Fibroblast of lung (primary cell): ENCODE measurements around the gene KRTAP5-7. TPM values are rescaled to one million over a fixed set of nuclear protein-coding genes. Genes with fewer than 3 reads are reported as not detected.

ENCODE experiments used
- DNase-seq, 2 donors: peaks; one replicate each; pipeline versions ENCODE4 v3.0.0 to v3.0.0-alpha.2; 2010; ENCODE audit warnings: low read depth in 2 of 2
- H2AFZ ChIP-seq: 2 replicates; pipeline ENCODE4 v1.5.1; 2012; ENCODE audit warnings: low read length, control low read depth, inconsistent platforms
- H3K27ac ChIP-seq: 2 replicates; pipeline ENCODE4 v1.5.1; 2011; ENCODE audit warnings: low read length, control low read depth; ENCODE audit not compliant: insufficient read depth
- H3K27me3 ChIP-seq: 2 replicates; pipeline ENCODE4 v1.5.1; 2011; ENCODE audit warnings: mild to moderate bottlenecking, low read length; ENCODE audit not compliant: control insufficient read depth, insufficient read depth
- H3K36me3 ChIP-seq: 2 replicates; pipeline ENCODE4 v1.5.1; 2011; ENCODE audit warnings: low read length; ENCODE audit not compliant: control insufficient read depth, insufficient read depth
- H3K4me1 ChIP-seq: 2 replicates; pipeline ENCODE4 v1.5.1; 2011; ENCODE audit warnings: low read length; ENCODE audit not compliant: control insufficient read depth, insufficient read depth; ENCODE audit errors: extremely low read depth
- H3K4me2 ChIP-seq: 2 replicates; pipeline ENCODE4 v1.5.1; 2011; ENCODE audit warnings: low read length, control low read depth; ENCODE audit not compliant: insufficient read depth; ENCODE audit errors: extremely low read depth
- H3K4me3 ChIP-seq, 4 experiments: fragments of 200-600 bp in 1 of 4; sonication (generic) in 1 of 4; replicated peaks in 1 of 4; 2 replicates each; pipeline ENCODE4 v1.5.1; 2011 to 2016; ENCODE audit warnings: low read length in 4 of 4, low read depth in 3 of 4, mild to moderate bottlenecking in 3 of 4, control low read depth in 2 of 4, inconsistent platforms in 1 of 4, mixed read lengths in 1 of 4; ENCODE audit not compliant: insufficient read depth in 1 of 4; ENCODE audit errors: control extremely low read depth in 1 of 4
- H3K79me2 ChIP-seq: 2 replicates; pipeline ENCODE4 v1.5.1; 2012; ENCODE audit warnings: mild to moderate bottlenecking, low read length, inconsistent platforms; ENCODE audit not compliant: control insufficient read depth, insufficient read depth
- H3K9ac ChIP-seq: 2 replicates; pipeline ENCODE4 v1.5.1; 2011; ENCODE audit warnings: mild to moderate bottlenecking, low read length, control low read depth; ENCODE audit not compliant: insufficient read depth
- H3K9me3 ChIP-seq: 2 replicates; pipeline ENCODE4 v1.5.1; 2012; ENCODE audit warnings: low read depth, low read length; ENCODE audit not compliant: control insufficient read depth, insufficient read depth
- H4K20me1 ChIP-seq: 2 replicates; pipeline ENCODE4 v1.5.1; 2011; ENCODE audit warnings: low read length; ENCODE audit not compliant: control insufficient read depth, insufficient read depth; ENCODE audit errors: extremely low read depth
- CTCF ChIP-seq, 2 donors: IDR thresholded peaks in 1 of 2; conservative IDR thresholded peaks in 1 of 2; 1 replicate in 1 of 2; 2 replicates in 1 of 2; pipeline ENCODE4 v1.5.1; 2011 to 2012; ENCODE audit warnings: low read length in 2 of 2, control low read depth in 1 of 2, inconsistent platforms in 1 of 2, low read depth in 1 of 2, mild to moderate bottlenecking in 1 of 2
- EZH2 ChIP-seq: IDR thresholded peaks from 2 replicates; pipeline ENCODE4 v1.5.1; 2012; ENCODE audit warnings: low read length, control low read depth, mild to moderate bottlenecking; ENCODE audit errors: missing control alignments
- polyA plus RNA-seq, 2 donors: library from polyadenylated mRNA; depleted of rRNA in 1 of 2; stranded (reverse) in 1 of 2; unstranded in 1 of 2; fragments of >200 nt; gene quantifications; 2 replicates each; pipeline ENCODE4 v1.2.1, GENCODE V29; 2011 to 2012; ENCODE audit warnings: missing spikeins in 1 of 2
- total RNA-seq: library from RNA; depleted of rRNA; stranded (reverse); fragments of >200 nt; gene quantifications from 2 replicates; pipeline ENCODE4 v1.2.1, GENCODE V29; 2014

KRTAP5-7 gene
- total and polyA plus RNA-seq, 2 donors (not counting 1 experiment from before 2014, with no cell fraction given) = 0.17 TPM; not detected in 1

- Histone ChIP-seq H3K4me1 (no peaks in the 10 kb centered on the region), H3K9me3 (no peaks in the 10 kb centered on the region), H2AFZ (no peak overlapping the region), H3K4me3 (no peak overlapping the region), H4K20me1 (no peaks in the 10 kb centered on the region), H3K36me3 (peaks cover 40% of the 10 kb centered on the region), H3K4me2 (no peak overlapping the region), H3K27me3 (no peaks in the 10 kb centered on the region), H3K27ac (no peak overlapping the region), H3K79me2 (no peaks in the 10 kb centered on the region), H3K9ac (no peak overlapping the region)
- no peak for DNase-seq
- TF ChIP-seq CTCF (conservative IDR thresholded peaks at IDR 0.05 in 1 of 2, IDR thresholded peaks at IDR 0.05 in 1 of 2; ENCODE audit: low read depth in 1 of 2, low read length in 2 of 2) (no peak), EZH2 (no peak)
Observed at GRCh38 chr11:71481101-71481960, 45.7 kb upstream of the KRTAP5-7 start.

DNA sequence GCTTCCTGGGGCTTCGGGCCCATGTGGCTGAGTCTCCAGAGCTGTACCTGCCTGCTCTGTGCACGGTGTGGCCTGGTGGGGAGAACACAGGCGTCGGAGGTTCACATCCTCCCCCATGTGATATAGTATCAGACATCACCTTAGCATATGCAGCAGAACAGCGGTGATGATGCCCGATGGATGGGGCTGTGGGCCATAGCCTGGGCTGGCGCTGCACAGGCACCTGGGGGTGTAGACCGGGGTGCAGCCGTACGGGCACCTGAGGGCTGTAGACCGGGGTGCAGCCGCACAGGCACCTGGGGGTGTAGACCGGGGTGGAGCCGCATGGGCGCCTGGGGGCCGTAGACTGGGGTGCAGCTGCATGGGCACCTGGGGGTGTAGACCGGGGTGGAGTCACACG is 44.9 kb upstream of the KRTAP5-7 start:
- H3K36me3 ChIP-seq = peaks cover 38% of the 10 kb centered on the region
- no peak overlapping the region for H2AFZ ChIP-seq

More for the DNA sequence above, 44.9 kb upstream of the KRTAP5-7 start:
- Histone ChIP-seq H3K4me1 (no peaks in the 10 kb centered on the region), H3K79me2 (no peaks in the 10 kb centered on the region), H4K20me1 (no peaks in the 10 kb centered on the region), H3K4me3 (no peak overlapping the region), H3K9me3 (no peaks in the 10 kb centered on the region), H3K27me3 (no peaks in the 10 kb centered on the region), H3K27ac (no peak overlapping the region), H3K4me2 (no peak overlapping the region), H3K9ac (no peak overlapping the region)
- no peak for DNase-seq
- TF ChIP-seq CTCF (conservative IDR thresholded peaks at IDR 0.05 in 1 of 2, IDR thresholded peaks at IDR 0.05 in 1 of 2; ENCODE audit: low read depth in 1 of 2, low read length in 2 of 2) (no peak), EZH2 (no peak)
